ENCODE results near the gene ZNF33B. TPM values are rescaled to one million over a fixed set of nuclear protein-coding genes. Genes with fewer than 3 reads are reported as not detected.
"Not testable (repeated sequence)": the region's sequence is repeated elsewhere in the genome, so short reads cannot be mapped to it uniquely, and the experiment has no call there.

ZNF33B gene
- total and polyA plus RNA-seq, 12 donors: 3.4 to 19.3 (median 13.4) TPM

DNA sequence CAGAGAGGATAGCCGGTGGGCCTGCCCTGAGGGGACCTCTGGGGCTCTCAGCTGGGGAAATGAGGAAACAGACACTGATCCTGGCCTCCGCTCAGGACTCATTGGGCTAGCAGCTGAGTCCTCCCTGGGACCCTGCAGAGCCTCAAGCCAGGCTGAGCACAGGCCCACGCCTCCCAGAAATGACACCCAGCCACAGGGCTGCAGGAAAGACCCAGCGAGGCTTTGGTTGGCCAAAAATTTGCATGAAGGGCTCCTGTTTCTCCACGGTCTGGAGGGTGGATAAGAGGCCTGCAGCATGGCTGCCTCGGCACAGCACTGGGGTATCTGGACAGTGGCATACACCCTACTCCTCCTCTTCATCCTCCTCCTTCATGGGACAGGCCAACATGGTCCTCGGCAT, 60.4 kb downstream of the ZNF33B start:
- no peak for ATAC-seq
- Histone ChIP-seq H3K4me3 (no peak overlapping the region), H3K27me3 (peaks cover 0 to 6% (median 0%) of the 10 kb centered on the region in 7 donors), H3K36me3 (no peaks in the 10 kb centered on the region), H3K4me1 (no peaks in the 10 kb centered on the region), H3K9me3 (no peaks in the 10 kb centered on the region), H3K27ac (no peak overlapping the region)
- no peak for DNase-seq
- no peak for TF ChIP-seq CTCF (IDR thresholded peaks at IDR 0.05)
- 65 to 86% methylated on average over 7 of the region's 7 CpGs for WGBS, 2 donors
- intact Hi-C loops (cut with DNase I): no loop called here

GRCh38 chr10:42576338-42576737, 62.0 kb downstream of the ZNF33B start:
- no peak for ATAC-seq
- peaks cover 0 to 6% (median 0%) of the 10 kb centered on the region in 7 donors for H3K27me3 ChIP-seq
- no peak overlapping the region for H3K27ac ChIP-seq
- no peaks in the 10 kb centered on the region for H3K9me3 ChIP-seq
- no peak for DNase-seq
- 88 to 89% methylated on average over 4 of the region's 4 CpGs for WGBS, 2 donors
- no peaks in the 10 kb centered on the region for H3K36me3 ChIP-seq
- intact Hi-C loops (cut with DNase I): no loop called here
- H3K4me1 ChIP-seq: no peaks in the 10 kb centered on the region
- no peak for TF ChIP-seq CTCF (IDR thresholded peaks at IDR 0.05)
- no peak overlapping the region for H3K4me3 ChIP-seq

DNA sequence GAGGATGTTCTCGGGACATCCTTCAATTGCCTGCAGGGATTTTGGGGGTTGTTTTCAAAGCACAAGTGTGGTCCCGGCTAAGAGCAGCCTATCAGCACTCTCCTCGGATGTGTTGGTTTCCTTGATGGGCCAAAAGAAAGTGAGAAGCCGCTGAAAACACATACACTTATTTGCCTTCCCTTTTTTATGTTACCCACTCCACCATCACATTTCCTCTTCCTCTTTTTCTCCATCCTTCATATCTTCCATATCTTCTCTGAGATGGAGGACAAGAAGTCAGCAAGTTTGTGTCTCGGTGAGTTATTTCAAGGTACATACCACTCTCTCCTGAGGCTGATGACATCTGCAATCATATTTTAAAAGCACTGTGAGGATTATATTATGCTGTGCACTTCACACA, 64.0 kb downstream of the ZNF33B start:
- DNase-seq: no peak
- H3K4me1 ChIP-seq: no peaks in the 10 kb centered on the region
- no peak for ATAC-seq
- intact Hi-C loops (cut with DNase I): no loop called here
- peaks cover 0 to 5% (median 0%) of the 10 kb centered on the region in 11 donors for H3K9me3 ChIP-seq
- peaks cover 0 to 6% (median 0%) of the 10 kb centered on the region in 7 donors for H3K27me3 ChIP-seq
- no peaks in the 10 kb centered on the region for H3K36me3 ChIP-seq
- no peak overlapping the region for H3K27ac ChIP-seq
- WGBS, 2 donors: 80% methylated on average over 5 of the region's 5 CpGs
- H3K4me3 ChIP-seq: no peak overlapping the region
- no peak for TF ChIP-seq CTCF (IDR thresholded peaks at IDR 0.05)

GRCh38 chr10:42556931-42557330, 81.4 kb downstream of the ZNF33B start:
- intact Hi-C loops (cut with DNase I): loop anchor here in 1 of 10 donors (10.0 kb wide), 1 partner anchor 78 kb away; the partner anchor contains the start of gene ZNF33B
- TF ChIP-seq CTCF (IDR thresholded peaks at IDR 0.05): no peak
- no peak for ATAC-seq

GRCh38 chr10:42553576-42553975, 84.8 kb downstream of the ZNF33B start:
- DNase-seq, ATAC-seq, H3K9me3 ChIP-seq, H3K27me3 ChIP-seq: not testable (repeated sequence)
- Histone ChIP-seq H3K4me1 (peaks cover 0 to 24% (median 16%) of the 10 kb centered on the region in 9 donors), H3K27ac (peak overlapping the region in 4 of 10 donors; percentile 2 to 76 (median 40)), H3K36me3 (peaks cover 0 to 17% (median 0%) of the 10 kb centered on the region in 9 donors), H3K4me3 (peak overlapping the region in 6 of 10 donors; percentile 62 to 93 (median 73))
- WGBS, 2 donors: 91 to 93% methylated on average over 12 of the region's 12 CpGs
- intact Hi-C loops (cut with DNase I): loop anchor here in 2 of 10 donors (5.0 to 10.0 kb wide), 2 partner anchors 81 to 84 kb away; partner anchors contain the start of gene ZNF33B (in 2 of the 2)

More at GRCh38 chr10:42556931-42557330, 81.4 kb downstream of the ZNF33B start:
- H3K36me3 ChIP-seq: no peaks in the 10 kb centered on the region
- H3K4me3 ChIP-seq: no peak overlapping the region
- H3K9me3 ChIP-seq: no peaks in the 10 kb centered on the region
- DNase-seq: no peak
- no peak overlapping the region for H3K27ac ChIP-seq
- 59 to 64% methylated on average over 5 of the region's 5 CpGs for WGBS, 2 donors
- H3K27me3 ChIP-seq: no peaks in the 10 kb centered on the region
- peaks cover 0 to 9% (median 3%) of the 10 kb centered on the region in 9 donors for H3K4me1 ChIP-seq

All from heart right ventricle (tissue), 16 donors.